ENCODE results near the gene WDR1.

The WDR1 gene

DNA sequence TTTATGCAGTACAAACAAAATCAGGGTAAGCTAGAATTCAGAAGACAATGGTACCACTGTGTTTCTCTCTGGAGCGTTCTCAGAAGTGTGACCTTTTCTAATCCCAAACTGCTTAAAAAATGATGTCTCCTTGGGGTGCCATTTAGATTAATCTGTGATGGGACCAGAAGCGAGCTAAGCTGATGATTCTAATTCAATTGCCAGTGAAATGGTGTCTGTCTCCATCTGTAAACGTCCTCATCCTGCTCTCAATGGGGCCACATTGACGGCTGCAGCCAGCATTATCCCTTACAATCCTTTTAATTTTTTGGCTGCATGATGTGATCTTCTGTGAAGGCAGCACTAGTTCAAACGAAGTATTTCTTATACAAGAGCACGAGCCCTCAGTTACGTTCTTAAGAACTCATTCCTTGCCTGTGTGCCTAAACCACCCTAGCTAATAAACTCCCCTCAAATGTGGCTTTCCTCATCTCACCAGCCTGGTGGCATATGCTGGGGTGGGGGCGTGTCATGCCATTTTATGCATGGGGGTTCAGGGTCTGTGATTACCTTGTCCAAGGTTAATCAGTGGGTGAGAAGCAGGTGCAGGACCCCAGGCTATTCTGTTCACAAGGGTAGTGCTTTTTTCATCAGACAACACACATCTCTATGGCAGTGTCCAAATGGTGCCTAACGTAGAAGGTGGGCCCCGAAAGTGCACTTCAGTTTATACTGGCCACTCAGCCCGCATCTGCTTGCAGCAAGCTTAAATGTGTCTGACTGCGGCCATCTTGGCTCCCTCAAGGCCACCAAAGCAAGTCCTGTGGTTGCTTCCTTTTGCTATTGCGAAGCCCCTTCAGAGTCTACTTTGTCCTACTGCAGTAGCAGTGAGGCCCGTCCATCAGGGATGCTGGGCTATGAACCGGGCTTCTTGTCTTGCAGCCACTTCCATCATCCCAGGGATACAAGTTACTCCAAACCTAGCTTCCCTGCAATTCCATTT, 49.6 kb downstream of the WDR1 start:
- H3K4me3 ChIP-seq (ENCODE audit: low read depth, low read length) = no peak overlapping the region
- DNase-seq (ENCODE audit: low read depth, low spot score) = no peak
- CTCF ChIA-PET = interaction anchor here (1.5 kb wide), 1 partner anchor 302 kb away, joined by 3 read pairs; no protein-coding TSS in a partner anchor
- TF ChIP-seq, protein P1, sequence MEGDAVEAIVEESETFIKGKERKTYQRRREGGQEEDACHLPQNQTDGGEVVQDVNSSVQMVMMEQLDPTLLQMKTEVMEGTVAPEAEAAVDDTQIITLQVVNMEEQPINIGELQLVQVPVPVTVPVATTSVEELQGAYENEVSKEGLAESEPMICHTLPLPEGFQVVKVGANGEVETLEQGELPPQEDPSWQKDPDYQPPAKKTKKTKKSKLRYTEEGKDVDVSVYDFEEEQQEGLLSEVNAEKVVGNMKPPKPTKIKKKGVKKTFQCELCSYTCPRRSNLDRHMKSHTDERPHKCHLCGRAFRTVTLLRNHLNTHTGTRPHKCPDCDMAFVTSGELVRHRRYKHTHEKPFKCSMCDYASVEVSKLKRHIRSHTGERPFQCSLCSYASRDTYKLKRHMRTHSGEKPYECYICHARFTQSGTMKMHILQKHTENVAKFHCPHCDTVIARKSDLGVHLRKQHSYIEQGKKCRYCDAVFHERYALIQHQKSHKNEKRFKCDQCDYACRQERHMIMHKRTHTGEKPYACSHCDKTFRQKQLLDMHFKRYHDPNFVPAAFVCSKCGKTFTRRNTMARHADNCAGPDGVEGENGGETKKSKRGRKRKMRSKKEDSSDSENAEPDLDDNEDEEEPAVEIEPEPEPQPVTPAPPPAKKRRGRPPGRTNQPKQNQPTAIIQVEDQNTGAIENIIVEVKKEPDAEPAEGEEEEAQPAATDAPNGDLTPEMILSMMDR (IDR thresholded peaks at IDR 0.05; ENCODE audit: insufficient read depth, low read length, missing control alignments) = no peak
- POLR2A ChIA-PET = interaction anchor here (0.8 to 1.5 kb wide), 2 partner anchors 18 to 48 kb away, joined by 3 to 5 read pairs; no protein-coding TSS in a partner anchor

GRCh38 chr4:10066206-10066605, 50.4 kb downstream of the WDR1 start:
- TF ChIP-seq, protein P1 (IDR thresholded peaks at IDR 0.05; ENCODE audit: insufficient read depth, low read length, missing control alignments) = no peak
- no peak overlapping the region for H3K4me3 ChIP-seq (ENCODE audit: low read depth, low read length)
- CTCF ChIA-PET = interaction anchor here (1.5 kb wide), 1 partner anchor 301 kb away, joined by 3 read pairs; no protein-coding TSS in a partner anchor
- POLR2A ChIA-PET = interaction anchor here (0.8 to 1.5 kb wide), 2 partner anchors 19 to 49 kb away, joined by 3 to 5 read pairs; no protein-coding TSS in a partner anchor
- no peak for DNase-seq (ENCODE audit: low read depth, low spot score)

GRCh38 chr4:10063544-10064300, 52.9 kb downstream of the WDR1 start:
- peak; percentile 5 for DNase-seq (ENCODE audit: low read depth, low spot score)
- TF ChIP-seq, protein P1 (IDR thresholded peaks at IDR 0.05; ENCODE audit: insufficient read depth, low read length, missing control alignments) = peak; percentile 33
- ChIA-PET POLR2A (no interaction called here), CTCF (interaction anchor here (0.8 to 1.3 kb wide), 2 partner anchors 12 to 303 kb away, joined by 3 to 4 read pairs; no protein-coding TSS in a partner anchor)
- no peak overlapping the region for H3K4me3 ChIP-seq (ENCODE audit: low read depth, low read length)

DNA sequence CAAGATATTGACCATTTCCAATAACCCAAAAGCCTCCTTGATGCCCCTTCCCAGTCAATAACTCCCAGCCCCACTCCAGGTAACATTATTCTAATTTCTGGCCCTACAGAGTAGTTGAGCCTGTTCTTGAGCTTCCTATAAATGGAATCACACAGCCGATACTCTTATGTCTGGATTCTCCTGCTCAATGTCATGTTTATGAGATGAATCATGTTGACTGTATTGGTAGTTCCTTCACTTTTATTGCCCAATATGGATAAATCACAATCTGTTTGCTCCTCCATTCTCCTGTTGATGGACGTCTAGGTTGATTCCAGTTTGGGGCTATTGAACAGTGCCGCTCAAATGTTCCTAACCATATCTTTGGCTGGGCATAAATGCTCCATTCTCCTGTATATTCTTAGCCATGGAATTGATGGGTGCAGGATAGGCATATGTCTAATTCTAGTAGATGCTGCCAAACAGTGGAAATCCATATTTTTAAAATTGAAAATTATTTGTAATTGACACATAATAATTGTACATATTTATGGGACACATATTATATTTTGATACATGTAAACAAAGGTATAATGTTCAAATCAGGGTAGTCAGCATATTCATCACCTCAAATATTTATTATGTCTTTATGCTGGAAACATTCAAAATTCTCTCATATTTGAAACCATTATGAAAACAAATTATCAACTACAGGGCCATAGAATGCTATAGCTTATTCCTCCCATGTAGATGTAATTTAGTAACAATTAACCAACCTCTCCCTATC, 54.8 kb downstream of the WDR1 start:
- TF ChIP-seq, protein P1 (IDR thresholded peaks at IDR 0.05; ENCODE audit: insufficient read depth, low read length, missing control alignments) = no peak
- DNase-seq (ENCODE audit: low read depth, low spot score) = no peak
- H3K4me3 ChIP-seq (ENCODE audit: low read depth, low read length) = no peak overlapping the region
- ChIA-PET CTCF (no interaction called here), POLR2A (no interaction called here)

DNA sequence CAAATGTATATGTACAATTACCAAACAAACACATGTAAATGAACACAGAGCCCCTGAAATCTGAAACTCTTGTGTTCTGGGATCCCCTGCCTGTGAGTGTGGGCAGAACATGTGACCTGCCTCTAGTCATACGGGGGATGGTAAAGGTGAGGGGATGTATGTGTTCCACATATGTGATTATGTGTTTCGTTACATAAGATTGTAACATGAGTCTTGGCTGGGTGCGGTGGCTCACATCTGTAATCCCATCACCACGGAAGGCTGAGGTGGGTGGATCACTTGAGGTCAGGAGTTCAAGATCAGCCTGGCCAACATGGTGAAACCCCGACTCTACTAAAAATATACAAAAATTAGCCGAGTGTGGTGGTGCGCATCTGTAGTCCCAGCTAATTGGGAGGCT, 58.2 kb downstream of the WDR1 start:
- CTCF ChIA-PET = no interaction called here

More for the DNA sequence above, 58.2 kb downstream of the WDR1 start:
- TF ChIP-seq, protein P1 (IDR thresholded peaks at IDR 0.05; ENCODE audit: insufficient read depth, low read length, missing control alignments) = no peak
- no peak for DNase-seq (ENCODE audit: low read depth, low spot score)
- POLR2A ChIA-PET = no interaction called here
- no peak overlapping the region for H3K4me3 ChIP-seq (ENCODE audit: low read depth, low read length)
